HG03460 (cell line): Measurements from ENCODE around the gene LUZP2.

Source experiments
- ATAC-seq: cut with Tn5 transposase; IDR thresholded peaks from one replicate; pipeline ENCODE4 v1.9.1; 2021; ENCODE audit not compliant: unreplicated experiment

LUZP2 gene

GRCh38 chr11:24805671-24806070 lies 308.8 kb downstream of the LUZP2 start:
- ATAC-seq: no peak

- no peak for ATAC-seq
These were observed 311.3 kb downstream of the LUZP2 start for GRCh38 chr11:24808173-24808572.

GRCh38 chr11:24819006-24819405 lies 322.2 kb downstream of the LUZP2 start:
- no peak for ATAC-seq

GRCh38 chr11:24819863-24820434 lies 323.1 kb downstream of the LUZP2 start:
- no peak for ATAC-seq

GRCh38 chr11:24820541-24820940 lies 323.7 kb downstream of the LUZP2 start:
- ATAC-seq: no peak

- ATAC-seq: no peak
These were observed 332.2 kb downstream of the LUZP2 start for GRCh38 chr11:24828938-24829605.

GRCh38 chr11:24833573-24833972 lies 336.7 kb downstream of the LUZP2 start:
- ATAC-seq: no peak

GRCh38 chr11:24837112-24837511 lies 340.3 kb downstream of the LUZP2 start:
- no peak for ATAC-seq

- ATAC-seq: no peak
These were observed 345.5 kb downstream of the LUZP2 start for GRCh38 chr11:24842308-24842707.

- no peak for ATAC-seq
These were observed 347.6 kb downstream of the LUZP2 start for GRCh38 chr11:24844406-24844805.

GRCh38 chr11:24848857-24849256 lies 352.0 kb downstream of the LUZP2 start:
- no peak for ATAC-seq

GRCh38 chr11:24855951-24856350 lies 359.1 kb downstream of the LUZP2 start:
- ATAC-seq: no peak

GRCh38 chr11:24859801-24860300 lies 363.0 kb downstream of the LUZP2 start:
- ATAC-seq: no peak

- ATAC-seq: no peak
These were observed 364.6 kb downstream of the LUZP2 start for GRCh38 chr11:24861440-24861839.

- ATAC-seq: no peak
These were observed 369.9 kb downstream of the LUZP2 start for GRCh38 chr11:24866743-24867142.

- no peak for ATAC-seq
These were observed 373.2 kb downstream of the LUZP2 start for GRCh38 chr11:24870048-24870447.

GRCh38 chr11:24872186-24872585 lies 375.3 kb downstream of the LUZP2 start:
- no peak for ATAC-seq

GRCh38 chr11:24872651-24873311 lies 375.9 kb downstream of the LUZP2 start:
- ATAC-seq: no peak

- no peak for ATAC-seq
These were observed 384.1 kb downstream of the LUZP2 start for GRCh38 chr11:24880962-24881361.

- no peak for ATAC-seq
These were observed 388.8 kb downstream of the LUZP2 start for GRCh38 chr11:24885580-24886173.

- no peak for ATAC-seq
These were observed 390.2 kb downstream of the LUZP2 start for GRCh38 chr11:24886880-24887619.
